Measurements from ENCODE around the gene PON2. TPM values are rescaled to one million over a fixed set of nuclear protein-coding genes. Genes with fewer than 3 reads are reported as not detected.

The PON2 gene
- total RNA-seq, 2 donors from 2014 or later, result 89.8 to 99.4 TPM

DNA sequence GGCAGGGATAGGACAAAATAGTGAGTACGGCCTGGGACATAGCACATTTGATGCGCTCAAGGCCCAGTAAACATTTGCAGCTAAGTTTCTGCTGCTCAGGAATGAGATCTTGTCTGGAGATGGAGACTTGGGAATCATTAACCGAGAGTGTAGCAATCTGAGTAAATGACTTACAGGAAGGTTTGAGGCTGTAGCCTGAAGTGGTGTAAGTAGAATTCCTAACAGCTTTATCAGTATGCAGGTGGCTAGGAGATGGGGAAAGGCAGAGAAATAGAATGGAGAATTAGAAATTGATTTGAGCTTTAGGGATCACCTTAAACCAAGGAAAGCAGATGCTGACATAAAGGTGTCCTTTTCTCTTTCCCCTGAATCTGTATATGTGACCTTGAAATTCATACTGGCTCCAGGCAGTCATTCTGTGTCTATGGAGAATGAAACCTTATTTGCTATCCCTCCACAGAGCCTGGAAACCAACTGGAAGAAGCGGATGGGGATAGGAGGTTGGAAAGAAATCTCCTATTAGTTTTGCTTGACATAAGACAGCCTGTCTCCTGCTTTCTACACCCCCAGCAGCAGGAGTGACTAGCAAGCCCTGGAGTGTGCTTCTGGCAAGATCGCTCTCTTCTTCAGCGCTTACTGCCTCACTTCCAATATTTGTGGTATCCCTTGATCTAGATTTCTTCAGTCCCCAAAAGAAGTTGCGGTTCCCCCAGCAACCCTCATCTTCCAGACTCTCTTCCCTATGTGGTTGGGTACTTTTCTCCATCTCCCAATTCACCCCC, 6.4 kb upstream of the PON2 start:
- TF ChIP-seq, protein P1, sequence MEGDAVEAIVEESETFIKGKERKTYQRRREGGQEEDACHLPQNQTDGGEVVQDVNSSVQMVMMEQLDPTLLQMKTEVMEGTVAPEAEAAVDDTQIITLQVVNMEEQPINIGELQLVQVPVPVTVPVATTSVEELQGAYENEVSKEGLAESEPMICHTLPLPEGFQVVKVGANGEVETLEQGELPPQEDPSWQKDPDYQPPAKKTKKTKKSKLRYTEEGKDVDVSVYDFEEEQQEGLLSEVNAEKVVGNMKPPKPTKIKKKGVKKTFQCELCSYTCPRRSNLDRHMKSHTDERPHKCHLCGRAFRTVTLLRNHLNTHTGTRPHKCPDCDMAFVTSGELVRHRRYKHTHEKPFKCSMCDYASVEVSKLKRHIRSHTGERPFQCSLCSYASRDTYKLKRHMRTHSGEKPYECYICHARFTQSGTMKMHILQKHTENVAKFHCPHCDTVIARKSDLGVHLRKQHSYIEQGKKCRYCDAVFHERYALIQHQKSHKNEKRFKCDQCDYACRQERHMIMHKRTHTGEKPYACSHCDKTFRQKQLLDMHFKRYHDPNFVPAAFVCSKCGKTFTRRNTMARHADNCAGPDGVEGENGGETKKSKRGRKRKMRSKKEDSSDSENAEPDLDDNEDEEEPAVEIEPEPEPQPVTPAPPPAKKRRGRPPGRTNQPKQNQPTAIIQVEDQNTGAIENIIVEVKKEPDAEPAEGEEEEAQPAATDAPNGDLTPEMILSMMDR (IDR thresholded peaks at IDR 0.05), result no peak
- no peak for DNase-seq
- no peaks in the 10 kb centered on the region for H3K36me3 ChIP-seq
- no peaks in the 10 kb centered on the region for H3K4me1 ChIP-seq
- no peak overlapping the region for H3K27ac ChIP-seq
- H3K9ac ChIP-seq (ENCODE audit: low read depth in 2 of 2, low read length in 2 of 2), result no peak overlapping the region
- intact Hi-C loops (cut with DNase I), result no loop called here
- H3K9me3 ChIP-seq, result no peaks in the 10 kb centered on the region
- H3K27me3 ChIP-seq, result no peaks in the 10 kb centered on the region
- H3K4me3 ChIP-seq, result no peak overlapping the region

DNA sequence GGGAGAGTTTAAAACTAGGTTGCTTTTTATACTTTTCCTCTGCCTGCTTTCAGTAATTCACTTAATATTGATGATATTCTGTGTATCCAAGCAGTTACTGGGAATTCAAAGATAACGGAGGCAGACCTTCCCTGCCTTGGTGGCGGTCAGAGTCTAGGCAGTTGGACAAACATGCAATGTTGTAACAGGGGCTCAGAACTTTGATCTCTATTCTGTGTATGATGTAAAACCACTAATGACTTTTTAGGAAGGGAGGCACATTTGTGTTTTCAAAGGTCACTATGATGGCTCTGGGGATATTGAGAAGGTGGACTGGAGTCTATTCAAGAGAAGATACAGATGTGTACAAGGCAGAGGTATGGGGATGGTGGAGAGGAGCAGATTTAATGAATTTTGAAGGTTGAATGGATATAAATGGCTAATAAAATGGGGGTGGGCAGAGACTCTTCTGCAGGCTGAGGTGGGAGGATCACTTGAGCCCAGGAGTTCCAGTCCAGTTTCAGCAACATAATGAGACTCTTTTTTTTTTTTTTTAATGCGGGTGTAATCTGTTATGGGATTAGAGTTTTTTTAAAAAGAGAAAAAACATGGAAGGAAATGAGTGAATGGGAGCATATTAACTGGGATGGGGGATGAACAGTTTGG, 5.7 kb upstream of the PON2 start:
- Histone ChIP-seq H3K4me3 (no peak overlapping the region), H3K36me3 (no peaks in the 10 kb centered on the region), H3K4me1 (no peaks in the 10 kb centered on the region), H3K27ac (no peak overlapping the region), H3K9me3 (no peaks in the 10 kb centered on the region), H3K27me3 (no peaks in the 10 kb centered on the region), H3K9ac (ENCODE audit: low read depth in 2 of 2, low read length in 2 of 2) (no peak overlapping the region)
- no peak for DNase-seq
- intact Hi-C loops (cut with DNase I), result no loop called here
- TF ChIP-seq, protein P1 (IDR thresholded peaks at IDR 0.05), result no peak

DNA sequence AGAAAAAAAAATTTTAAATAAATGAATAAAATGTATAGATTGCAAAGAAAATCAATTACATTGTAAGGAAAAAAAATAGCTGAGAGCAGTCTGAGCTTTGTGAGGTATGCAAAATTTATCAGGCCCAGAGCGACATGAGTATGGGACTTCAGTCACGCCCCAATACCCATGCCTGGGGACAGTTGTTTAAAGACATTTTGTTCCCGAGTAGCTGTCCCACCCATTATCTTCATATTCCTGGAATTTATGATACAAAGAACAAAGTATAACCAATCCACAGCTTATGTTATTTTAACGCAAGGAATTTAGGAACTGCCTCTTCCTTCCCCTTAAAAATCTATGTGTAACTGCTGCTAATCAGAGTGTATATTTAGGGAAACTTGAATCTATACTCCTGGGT, 1.6 kb upstream of the PON2 start:
- Histone ChIP-seq H3K4me1 (no peaks in the 10 kb centered on the region), H3K9ac (ENCODE audit: low read depth in 2 of 2, low read length in 2 of 2) (no peak overlapping the region), H3K27ac (no peak overlapping the region), H3K4me3 (no peak overlapping the region), H3K36me3 (no peaks in the 10 kb centered on the region), H3K9me3 (no peaks in the 10 kb centered on the region), H3K27me3 (no peaks in the 10 kb centered on the region)
- intact Hi-C loops (cut with DNase I), result no loop called here
- no peak for DNase-seq
- TF ChIP-seq, protein P1 (IDR thresholded peaks at IDR 0.05), result no peak

DNA sequence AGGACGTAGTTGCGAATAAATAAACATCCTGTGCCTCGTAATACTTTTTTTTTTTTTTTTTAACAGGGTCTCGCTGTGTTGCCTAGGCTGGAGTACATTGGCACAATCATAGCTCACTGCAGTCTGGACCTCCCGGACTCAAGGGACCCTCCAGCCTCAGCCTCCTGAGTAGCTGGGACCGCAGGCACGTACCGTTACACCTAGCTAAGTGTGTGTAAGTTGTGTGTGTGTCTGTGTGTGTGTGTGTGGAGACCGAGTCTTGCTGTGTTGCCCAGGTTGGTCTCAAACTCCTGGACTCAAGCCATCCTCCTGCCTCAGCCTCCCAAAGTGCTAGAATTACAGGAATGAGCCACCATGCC, 573 bp upstream of the PON2 start:
- Histone ChIP-seq H3K9me3 (no peaks in the 10 kb centered on the region), H3K27me3 (no peaks in the 10 kb centered on the region), H3K4me1 (no peaks in the 10 kb centered on the region), H3K4me3 (peak overlapping the region; percentile 70), H3K27ac (peak overlapping the region; percentile 77), H3K36me3 (no peaks in the 10 kb centered on the region), H3K9ac (ENCODE audit: low read depth in 2 of 2, low read length in 2 of 2) (peak overlapping the region; percentile 85 to 95)
- TF ChIP-seq, protein P1 (IDR thresholded peaks at IDR 0.05), result no peak
- no peak for DNase-seq
- intact Hi-C loops (cut with DNase I), result no loop called here

DNA sequence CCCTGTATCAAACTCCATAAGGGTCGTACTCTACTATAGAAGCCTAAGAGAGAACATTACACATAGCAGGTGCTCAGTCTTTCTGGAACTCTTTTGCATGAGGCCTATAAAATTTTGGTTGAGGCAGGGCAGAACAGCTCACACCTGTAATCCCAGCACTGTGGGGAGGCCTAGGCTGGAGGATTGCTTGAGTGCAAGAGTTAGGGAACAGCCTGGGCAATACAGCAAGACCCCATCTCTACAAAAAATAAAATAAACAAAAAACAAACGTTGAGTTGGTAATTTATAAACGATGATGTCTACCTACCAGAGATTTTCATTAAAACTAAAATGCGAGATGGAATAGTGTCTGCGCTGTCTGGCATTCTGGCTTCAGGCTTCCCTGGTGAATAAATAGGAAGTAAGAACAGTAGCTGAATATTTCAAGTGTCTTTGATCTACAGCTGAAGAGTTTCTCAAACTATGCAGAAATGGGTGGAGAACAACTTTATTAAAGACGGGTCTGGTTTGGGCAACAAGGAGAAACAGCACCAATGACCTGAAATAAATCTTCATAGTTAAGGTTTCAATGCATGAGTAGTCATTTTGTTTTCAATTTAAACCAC, 774 bp downstream of the PON2 start:
- no peak for DNase-seq
- H3K9me3 ChIP-seq, result no peaks in the 10 kb centered on the region
- no peaks in the 10 kb centered on the region for H3K36me3 ChIP-seq
- peak overlapping the region; percentile 70 for H3K4me3 ChIP-seq
- intact Hi-C loops (cut with DNase I), result loop anchor here (5.0 kb wide), 1 partner anchor 37 kb away; the partner anchor contains the start of gene PON3
- no peaks in the 10 kb centered on the region for H3K27me3 ChIP-seq
- H3K9ac ChIP-seq (ENCODE audit: low read depth in 2 of 2, low read length in 2 of 2), result peak overlapping the region; percentile 85 to 95
- H3K27ac ChIP-seq, result peak overlapping the region; percentile 77
- H3K4me1 ChIP-seq, result no peaks in the 10 kb centered on the region
- TF ChIP-seq, protein P1 (IDR thresholded peaks at IDR 0.05), result no peak

Data from colonic mucosa (tissue), 4 donors.